K562 (cell line): ENCODE measurements around the gene TTLL11. TPM values are rescaled to one million over a fixed set of nuclear protein-coding genes. Genes with fewer than 3 reads are reported as not detected.
A peak's percentile ranks its signal among the peaks of the same experiment; 100 is the strongest.

Source experiments
- AFF1 ChIP-seq, 2 experiments: fragments of 450-650 bp; IDR thresholded peaks; 2 replicates each; pipeline ENCODE4 v1.6.1; 2018; ENCODE audit warnings: mild to moderate bottlenecking in 2 of 2, low read depth in 1 of 2; ENCODE audit not compliant: partially characterized antibody in 2 of 2
- E2F3 ChIP-seq: fragments of 250-450 bp; sonication (Bioruptor Pico); IDR thresholded peaks from 2 replicates; pipeline ENCODE4 v1.4.0; 2020; ENCODE audit warnings: mild to moderate bottlenecking
- ETV6 ChIP-seq, 3 experiments: fragments of 150-350 bp in 1 of 3; sonication (generic) in 1 of 3; formaldehyde crosslinking in 1 of 3; IDR thresholded peaks; 2 replicates each; pipeline versions ENCODE4 v1.6.1 to v1.8.0; 2014 to 2022; ENCODE audit warnings: borderline replicate concordance in 2 of 3, low read depth in 2 of 3, antibody characterized with exemption in 1 of 3, low read length in 1 of 3, mild to moderate bottlenecking in 1 of 3, missing genetic modification reagents in 1 of 3
- MNT ChIP-seq, 2 experiments: fragments of 450-650 bp; conservative IDR thresholded peaks; 2 replicates each; pipeline ENCODE4 v1.6.1; 2017; ENCODE audit warnings: mild to moderate bottlenecking in 2 of 2, moderate library complexity in 2 of 2
- RBM22 ChIP-seq: fragments of 200-400 bp; formaldehyde crosslinking; IDR thresholded peaks from 2 replicates; pipeline ENCODE4 v1.6.1; 2018; ENCODE audit warnings: low read length, low read depth; ENCODE audit not compliant: poor library complexity, severe bottlenecking
- TEAD4 ChIP-seq, 2 experiments: sonication (generic) in 1 of 2; formaldehyde crosslinking in 1 of 2; IDR thresholded peaks; 2 replicates each; pipeline versions ENCODE4 v1.6.1 to v1.8.0; 2012 to 2022; ENCODE audit warnings: borderline replicate concordance in 1 of 2, inconsistent platforms in 1 of 2, low read length in 1 of 2, mild to moderate bottlenecking in 1 of 2, missing genetic modification reagents in 1 of 2
- YBX1 ChIP-seq: fragments of 450-650 bp; IDR thresholded peaks from 2 replicates; pipeline ENCODE4 v1.7.1; 2016; ENCODE audit warnings: mild to moderate bottlenecking
- ZBTB33 ChIP-seq: sonication (generic); formaldehyde crosslinking; IDR thresholded peaks from 2 replicates; pipeline ENCODE4 v1.8.1; 2023; ENCODE audit warnings: mild to moderate bottlenecking, missing genetic modification reagents
- ZBTB43 ChIP-seq: sonication (generic); formaldehyde crosslinking; IDR thresholded peaks from 2 replicates; pipeline ENCODE4 v1.8.0; 2023; ENCODE audit warnings: mild to moderate bottlenecking, missing genetic modification reagents
- ZNF253 ChIP-seq: fragments of 250-450 bp; sonication (Bioruptor Pico); conservative IDR thresholded peaks from 2 replicates; pipeline ENCODE4 v1.6.1; 2021; ENCODE audit warnings: mild to moderate bottlenecking
- ZNF280A ChIP-seq: fragments of 450-650 bp; IDR thresholded peaks from 2 replicates; pipeline ENCODE4 v1.6.1; 2018; ENCODE audit warnings: mild to moderate bottlenecking, low read depth; ENCODE audit not compliant: partially characterized antibody
- ZNF311 ChIP-seq: fragments of 250-450 bp; sonication (Bioruptor Pico); IDR thresholded peaks from 2 replicates; pipeline ENCODE4 v1.4.0; 2020; ENCODE audit warnings: mild to moderate bottlenecking, moderate library complexity
- polyA plus RNA-seq, 8 experiments: library from polyadenylated mRNA; depleted of rRNA in 4 of 8; stranded (reverse) in 5 of 8; unstranded in 3 of 8; fragments of >200 nt; fragmentation: Nextera tagmentation in 2 of 8; fragmentation: Illumina TruSeq in 1 of 8; extraction: Ambion mirVana in 2 of 8; extraction: Trizol in 1 of 8; gene quantifications; 2 replicates each; pipeline versions ENCODE4 v1.2.1 to v1.2.3, GENCODE V29; 2011 to 2014; ENCODE audit warnings: inconsistent platforms in 1 of 8, missing spikeins in 1 of 8
- total RNA-seq, 7 experiments: library from RNA; depleted of rRNA in 6 of 7; stranded (reverse); fragments of >200 nt in 6 of 7; fragmentation: Illumina TruSeq in 2 of 7; extraction: Trizol in 2 of 7; gene quantifications; 2 replicates each; pipeline versions ENCODE4 v1.2.1 to v1.2.3, GENCODE V29; 2011 to 2021; ENCODE audit warnings: low replicate concordance in 1 of 7

Gene TTLL11
- total and polyA plus RNA-seq, 9 of the 15 experiments (the other 6 are each of a cell fraction or from before 2014, with no cell fraction given), result 0.83 to 4.4 (median 2.7) TPM

- TF ChIP-seq TEAD4 (IDR thresholded peaks at IDR 0.05; ENCODE audit: low read length) (peak; percentile 11; the same call in 1 of the 2 replicates), TEAD4 (CRISPR knock-in tag; IDR thresholded peaks at IDR 0.05; ENCODE audit: borderline replicate concordance) (no peak), E2F3 (CRISPR knock-in tag) (no peak), MNT (conservative IDR thresholded peaks at IDR 0.05) (no peak), ZNF311 (CRISPR knock-in tag) (no peak), ZBTB43 (CRISPR knock-in tag) (no peak), RBM22 (no peak), YBX1 (no peak), AFF1 (IDR thresholded peaks at IDR 0.05; ENCODE audit: low read depth in 1 of 2, partially characterized antibody in 2 of 2) (no peak), ETV6 (IDR thresholded peaks at IDR 0.05; ENCODE audit: borderline replicate concordance in 1 of 2, low read depth in 2 of 2, low read length in 1 of 2) (no peak), ETV6 (CRISPR knock-in tag; IDR thresholded peaks at IDR 0.05; ENCODE audit: borderline replicate concordance) (no peak), ZBTB33 (CRISPR knock-in tag) (no peak), ZNF253 (CRISPR knock-in tag) (no peak), ZNF280A (no peak)
Measured at GRCh38 chr9:121912812-121913627, 180.1 kb downstream of the TTLL11 start (continued).
